WERI-Rb-1 (cell line): ENCODE results near the gene ZNF71.
A peak's percentile ranks its signal among the peaks of the same experiment; 100 is the strongest.

ENCODE experiments used
- DNase-seq: peaks from one replicate; pipeline ENCODE4 v3.0.0-alpha.2; 2020
- H3K27ac ChIP-seq: fragments of 250-450 bp; sonication (Bioruptor Pico); 2 replicates; pipeline ENCODE4 v1.5.1; 2020; ENCODE audit warnings: mild to moderate bottlenecking, moderate library complexity
- H3K27me3 ChIP-seq: fragments of 250-450 bp; sonication (Bioruptor Pico); 2 replicates; pipeline ENCODE4 v1.5.1; 2021; ENCODE audit warnings: mild to moderate bottlenecking, low read depth, moderate library complexity; ENCODE audit not compliant: insufficient read depth, severe bottlenecking
- H3K36me3 ChIP-seq: fragments of 250-450 bp; sonication (Bioruptor Pico); 2 replicates; pipeline ENCODE4 v1.5.1; 2020; ENCODE audit warnings: mild to moderate bottlenecking, moderate library complexity
- H3K4me3 ChIP-seq: 2 replicates; pipeline ENCODE4 v1.5.1; 2011; ENCODE audit warnings: low read depth, mild to moderate bottlenecking, control low read depth, low read length
- H3K9me3 ChIP-seq: fragments of 250-450 bp; sonication (Bioruptor Pico); 2 replicates; pipeline ENCODE4 v1.5.1; 2021; ENCODE audit warnings: mild to moderate bottlenecking, moderate library complexity; ENCODE audit not compliant: severe bottlenecking
- TF ChIP-seq, protein P1 (sequence below): IDR thresholded peaks from 2 replicates; pipeline ENCODE4 v1.5.1; 2011; ENCODE audit warnings: low read depth, mild to moderate bottlenecking, control low read depth, inconsistent platforms, low read length

ZNF71 gene

GRCh38 chr19:56595548-56595899 lies 422 bp downstream of the ZNF71 start:
- no peaks in the 10 kb centered on the region for H3K27me3 ChIP-seq
- no peak for DNase-seq
- TF ChIP-seq, protein P1, sequence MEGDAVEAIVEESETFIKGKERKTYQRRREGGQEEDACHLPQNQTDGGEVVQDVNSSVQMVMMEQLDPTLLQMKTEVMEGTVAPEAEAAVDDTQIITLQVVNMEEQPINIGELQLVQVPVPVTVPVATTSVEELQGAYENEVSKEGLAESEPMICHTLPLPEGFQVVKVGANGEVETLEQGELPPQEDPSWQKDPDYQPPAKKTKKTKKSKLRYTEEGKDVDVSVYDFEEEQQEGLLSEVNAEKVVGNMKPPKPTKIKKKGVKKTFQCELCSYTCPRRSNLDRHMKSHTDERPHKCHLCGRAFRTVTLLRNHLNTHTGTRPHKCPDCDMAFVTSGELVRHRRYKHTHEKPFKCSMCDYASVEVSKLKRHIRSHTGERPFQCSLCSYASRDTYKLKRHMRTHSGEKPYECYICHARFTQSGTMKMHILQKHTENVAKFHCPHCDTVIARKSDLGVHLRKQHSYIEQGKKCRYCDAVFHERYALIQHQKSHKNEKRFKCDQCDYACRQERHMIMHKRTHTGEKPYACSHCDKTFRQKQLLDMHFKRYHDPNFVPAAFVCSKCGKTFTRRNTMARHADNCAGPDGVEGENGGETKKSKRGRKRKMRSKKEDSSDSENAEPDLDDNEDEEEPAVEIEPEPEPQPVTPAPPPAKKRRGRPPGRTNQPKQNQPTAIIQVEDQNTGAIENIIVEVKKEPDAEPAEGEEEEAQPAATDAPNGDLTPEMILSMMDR: no peak
- peak overlapping the region; percentile 83 for H3K27ac ChIP-seq
- peak overlapping the region; percentile 93 for H3K4me3 ChIP-seq
- peaks cover 3% of the 10 kb centered on the region for H3K9me3 ChIP-seq
- H3K36me3 ChIP-seq: peaks cover 24% of the 10 kb centered on the region

DNA sequence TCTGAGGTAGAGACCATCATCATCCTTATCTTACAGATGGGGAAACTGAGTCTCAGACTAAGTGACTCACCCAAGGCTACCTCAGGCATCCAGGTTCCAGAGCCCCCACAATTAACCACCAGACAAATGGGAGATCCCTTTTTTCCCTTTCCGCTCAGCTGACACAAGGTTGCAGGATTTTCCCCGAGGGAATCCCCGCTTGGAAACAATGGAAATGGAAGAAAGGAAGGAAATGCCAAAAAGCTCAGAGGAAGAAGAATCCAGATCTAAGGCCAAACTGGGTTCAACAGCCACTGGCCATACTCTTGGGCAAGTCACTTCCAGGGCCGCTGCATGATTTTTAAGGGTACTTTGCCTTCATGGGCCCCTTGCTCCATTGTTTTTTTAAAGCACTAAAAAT lies 1.6 kb downstream of the ZNF71 start:
- H3K9me3 ChIP-seq: peaks cover 3% of the 10 kb centered on the region

DNA sequence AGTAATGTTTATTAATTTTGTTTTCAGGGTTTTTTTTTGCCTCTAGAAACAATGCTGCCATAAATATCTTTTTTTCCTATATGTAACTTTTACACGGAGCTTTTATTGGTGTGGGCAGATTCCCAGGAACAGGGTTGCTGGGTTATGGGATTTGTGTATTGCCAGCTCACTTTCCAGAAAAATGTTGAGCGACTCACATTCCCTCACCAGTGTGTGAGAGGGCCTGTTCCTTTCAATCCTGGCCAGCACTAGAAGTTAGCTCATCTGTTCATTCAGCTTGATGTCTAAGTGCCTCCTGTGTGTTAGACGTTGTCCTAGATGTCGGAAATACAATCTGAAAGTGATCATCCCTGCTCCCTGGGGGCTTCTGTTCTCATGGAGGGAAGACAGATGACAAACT lies 2.6 kb downstream of the ZNF71 start:
- Histone ChIP-seq H3K27ac (no peak overlapping the region), H3K9me3 (no peaks in the 10 kb centered on the region), H3K4me3 (no peak overlapping the region), H3K27me3 (no peaks in the 10 kb centered on the region), H3K36me3 (peaks cover 46% of the 10 kb centered on the region)
- TF ChIP-seq, protein P1: no peak
- no peak for DNase-seq

More for the DNA sequence above, 1.6 kb downstream of the ZNF71 start:
- Histone ChIP-seq H3K36me3 (peaks cover 35% of the 10 kb centered on the region), H3K4me3 (no peak overlapping the region), H3K27me3 (no peaks in the 10 kb centered on the region), H3K27ac (no peak overlapping the region)
- TF ChIP-seq, protein P1: no peak
- no peak for DNase-seq

- H3K36me3 ChIP-seq: peaks cover 55% of the 10 kb centered on the region
- TF ChIP-seq, protein P1: no peak
- no peak overlapping the region for H3K4me3 ChIP-seq
- H3K27me3 ChIP-seq: no peaks in the 10 kb centered on the region
- no peak for DNase-seq
- H3K27ac ChIP-seq: no peak overlapping the region
- no peaks in the 10 kb centered on the region for H3K9me3 ChIP-seq
These were observed 6.3 kb downstream of the ZNF71 start for GRCh38 chr19:56601375-56601774.

- H3K4me3 ChIP-seq: no peak overlapping the region
- no peak overlapping the region for H3K27ac ChIP-seq
- H3K27me3 ChIP-seq: no peaks in the 10 kb centered on the region
- H3K36me3 ChIP-seq: peaks cover 34% of the 10 kb centered on the region
- DNase-seq: no peak
- H3K9me3 ChIP-seq: no peaks in the 10 kb centered on the region
- TF ChIP-seq, protein P1: no peak
These were observed 8.7 kb downstream of the ZNF71 start for GRCh38 chr19:56603829-56604228.

- DNase-seq: no peak
- no peaks in the 10 kb centered on the region for H3K9me3 ChIP-seq
- H3K27ac ChIP-seq: no peak overlapping the region
- H3K27me3 ChIP-seq: no peaks in the 10 kb centered on the region
- TF ChIP-seq, protein P1: no peak
- H3K36me3 ChIP-seq: peaks cover 7% of the 10 kb centered on the region
- H3K4me3 ChIP-seq: no peak overlapping the region
These were observed 13.3 kb downstream of the ZNF71 start for GRCh38 chr19:56608274-56608964.
